ENCODE data around the gene CBFA2T2.
"Not testable (repeated sequence)": the region's sequence is repeated elsewhere in the genome, so short reads cannot be mapped to it uniquely, and the experiment has no call there.

The CBFA2T2 gene

DNA sequence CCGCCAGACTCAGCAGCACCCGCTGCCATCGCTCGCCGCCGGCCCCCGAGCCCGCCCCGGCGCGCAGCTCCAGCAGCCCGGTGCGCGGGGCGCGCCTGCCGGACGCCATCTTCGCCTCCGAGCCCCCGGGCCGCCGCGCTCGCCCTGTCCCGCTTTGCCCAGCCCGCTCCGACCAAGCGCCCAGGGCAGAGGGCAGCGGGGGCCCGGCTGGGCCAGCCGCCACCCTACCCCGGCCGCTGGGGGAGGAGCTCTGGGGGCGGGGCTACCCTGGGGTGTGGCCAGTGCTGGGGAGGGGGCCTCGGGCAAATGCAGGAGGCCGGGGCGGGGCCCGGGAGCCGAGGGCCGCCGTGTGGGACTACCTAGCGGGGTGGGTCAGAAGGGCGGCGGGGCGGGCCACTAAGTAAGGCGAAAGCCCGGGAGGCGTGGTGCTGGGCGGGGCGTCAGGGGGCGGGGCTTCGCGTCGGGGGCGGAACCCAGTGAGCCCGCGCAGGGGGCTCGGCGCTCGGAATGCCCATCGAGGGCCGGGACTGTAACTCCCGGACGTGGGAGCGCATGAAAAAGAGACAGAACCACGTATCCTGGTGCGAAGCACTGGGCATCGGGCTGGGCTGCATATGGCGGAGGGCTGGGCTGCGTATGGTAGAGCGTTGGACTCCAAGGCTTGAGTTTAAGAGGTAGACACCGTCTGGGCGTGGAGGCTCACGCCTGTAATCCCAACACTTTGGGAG is 46.2 kb upstream of the CBFA2T2 start, which contains the start of gene SNTA1:
Gene SNTA1 (minus strand): TSS at position 252 of the 728 bp plus-strand sequence. CDS start 143 bp downstream, at position 109.
- Histone ChIP-seq H3K9me3 (ENCODE audit: control extremely low read depth in 1 of 5, control insufficient read depth in 4 of 5, insufficient read depth in 2 of 5, low read depth in 1 of 5, low read length in 4 of 5) (peaks cover 0 to 2% (median 0%) of the 10 kb centered on the region in 5 experiments), H3K27me3 (replicated peaks in 2 of 5; ENCODE audit: control insufficient read depth in 4 of 5, insufficient read depth in 5 of 5, low read length in 4 of 5) (peaks cover 0 to 10% (median 0%) of the 10 kb centered on the region in 5 experiments), H3K36me3 (ENCODE audit: control insufficient read depth in 4 of 4, insufficient read depth in 4 of 4, low read length in 3 of 4) (no peaks in the 10 kb centered on the region), H3K4me1 (ENCODE audit: control extremely low read depth in 1 of 4, control insufficient read depth in 4 of 4, insufficient read depth in 4 of 4, low read length in 3 of 4) (peaks cover 0 to 22% (median 15%) of the 10 kb centered on the region in 4 experiments), H3K4me3 (ENCODE audit: control insufficient read depth in 1 of 7, extremely low read depth in 1 of 7, insufficient read depth in 4 of 7, low read depth in 2 of 7, low read length in 6 of 7) (peak within 1 kb of the TSS; percentile 55 to 80 (median 75)), H3K27ac (ENCODE audit: insufficient read depth in 1 of 2, low read depth in 1 of 2, low read length in 2 of 2, poor library complexity in 1 of 2, severe bottlenecking in 2 of 2) (no peak within 1 kb of the TSS)
- ChIA-PET POLR2A (interaction anchor here (0.7 to 1.2 kb wide), 2 partner anchors 46 to 59 kb away, joined by 3 read pairs; partner anchors contain the start of gene CBFA2T2), CTCF (interaction anchor here (0.6 to 1.2 kb wide), 2 partner anchors 41 to 1721 kb away, joined by 3 read pairs; no protein-coding TSS in a partner anchor)
- peak; percentile 85 to 90 (median 87) for DNase-seq
- WGBS (ENCODE audit: insufficient coverage) = under 1% methylated on average over 36 of the region's 75 CpGs

DNA sequence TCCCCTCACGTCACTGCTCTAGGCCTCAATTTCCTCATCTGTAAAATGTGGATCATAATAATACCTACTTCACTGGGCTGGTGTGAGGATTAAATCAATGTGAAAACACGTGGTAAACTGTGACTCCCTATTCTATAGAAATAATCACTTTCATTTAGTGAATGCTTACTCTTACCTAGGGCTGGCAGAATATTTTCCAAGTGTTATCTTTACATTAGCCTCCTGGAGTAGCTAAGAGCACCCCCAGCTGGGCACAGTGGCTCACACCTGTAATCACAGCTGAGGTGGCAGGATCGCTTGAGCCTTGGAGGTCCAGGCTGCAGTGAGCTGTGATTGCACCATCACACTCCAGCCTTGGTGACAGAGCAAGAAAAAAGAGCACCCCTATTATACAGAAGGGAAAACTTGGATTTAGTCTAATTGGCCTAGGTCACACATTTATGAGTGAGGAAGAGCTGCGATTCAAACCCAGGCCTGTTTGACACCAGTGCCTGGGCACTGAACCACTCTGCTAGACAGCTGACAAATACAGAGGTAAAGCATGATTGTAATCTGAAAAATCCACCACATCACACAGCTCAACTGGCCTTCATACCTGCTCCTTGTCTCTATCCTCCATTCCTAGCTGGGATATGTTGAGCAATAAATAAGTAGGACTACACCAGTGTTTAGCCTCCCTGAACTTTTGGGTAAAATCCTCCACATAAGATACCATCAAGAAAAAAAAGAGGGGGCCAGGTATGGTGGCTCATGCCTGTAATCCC is 44.9 kb upstream of the CBFA2T2 start:
- H3K4me1 ChIP-seq (ENCODE audit: control extremely low read depth in 1 of 4, control insufficient read depth in 4 of 4, insufficient read depth in 4 of 4, low read length in 3 of 4) = peaks cover 0 to 22% (median 15%) of the 10 kb centered on the region in 4 experiments
- no peak for DNase-seq
- 83% methylated on average over 1 of the region's 4 CpGs for WGBS (ENCODE audit: insufficient coverage)
- peaks cover 0 to 10% (median 0%) of the 10 kb centered on the region in 5 experiments for H3K27me3 ChIP-seq (replicated peaks in 2 of 5; ENCODE audit: control insufficient read depth in 4 of 5, insufficient read depth in 5 of 5, low read length in 4 of 5)
- POLR2A ChIA-PET = interaction anchor here (1.2 kb wide), 1 partner anchor 45 kb away, joined by 3 read pairs; the partner anchor contains the start of gene CBFA2T2
- peaks cover 0 to 2% (median 0%) of the 10 kb centered on the region in 5 experiments for H3K9me3 ChIP-seq (ENCODE audit: control extremely low read depth in 1 of 5, control insufficient read depth in 4 of 5, insufficient read depth in 2 of 5, low read depth in 1 of 5, low read length in 4 of 5)
- peak overlapping the region in 6 of 7 experiments; percentile 49 to 80 (median 76) for H3K4me3 ChIP-seq (ENCODE audit: control insufficient read depth in 1 of 7, extremely low read depth in 1 of 7, insufficient read depth in 4 of 7, low read depth in 2 of 7, low read length in 6 of 7)
- CTCF ChIA-PET = interaction anchor here (0.6 to 1.0 kb wide), 4 partner anchors 9 to 1722 kb away, joined by 3 to 4 read pairs (median 3); no protein-coding TSS in a partner anchor
- no peak overlapping the region for H3K27ac ChIP-seq (ENCODE audit: insufficient read depth in 1 of 2, low read depth in 1 of 2, low read length in 2 of 2, poor library complexity in 1 of 2, severe bottlenecking in 2 of 2)
- H3K36me3 ChIP-seq (ENCODE audit: control insufficient read depth in 4 of 4, insufficient read depth in 4 of 4, low read length in 3 of 4) = no peaks in the 10 kb centered on the region

DNA sequence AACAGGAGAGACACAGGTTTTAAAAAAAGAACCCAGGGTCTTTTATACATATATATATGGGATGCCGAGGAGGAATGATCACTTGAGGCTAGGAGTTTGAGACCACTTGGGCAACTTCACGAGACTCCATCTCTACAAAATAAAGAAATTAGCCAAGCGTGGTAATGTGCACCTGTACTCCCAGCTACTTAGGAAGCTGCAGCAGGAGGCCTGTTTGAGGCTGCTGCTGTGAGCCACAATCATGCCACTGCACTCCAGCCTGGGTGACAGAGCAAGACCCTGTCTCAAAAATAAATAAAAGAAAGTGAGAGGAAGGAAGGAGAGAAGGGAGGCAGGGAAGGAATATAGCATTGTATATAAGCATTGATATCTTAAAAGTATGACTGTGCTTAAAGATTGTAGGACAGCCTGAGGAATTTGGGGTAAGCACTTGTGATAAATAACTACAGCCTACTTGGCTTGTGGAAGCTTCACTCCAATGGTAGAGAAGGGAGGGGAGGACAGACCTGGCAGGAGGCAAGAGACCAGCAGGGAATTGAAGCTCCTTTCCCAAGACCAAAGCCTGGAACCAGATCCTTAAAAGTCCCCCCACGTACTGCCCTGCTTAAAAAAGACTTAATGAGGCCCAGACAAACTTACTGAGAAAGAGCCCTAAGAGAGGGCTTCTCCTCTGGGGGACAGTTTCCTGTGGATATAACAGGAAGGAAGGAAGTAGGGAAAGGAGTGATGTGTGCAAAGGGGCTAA is 43.8 kb upstream of the CBFA2T2 start:
- Histone ChIP-seq H3K4me3 (ENCODE audit: control insufficient read depth in 1 of 7, extremely low read depth in 1 of 7, insufficient read depth in 4 of 7, low read depth in 2 of 7, low read length in 6 of 7) (no peak overlapping the region), H3K4me1 (ENCODE audit: control extremely low read depth in 1 of 4, control insufficient read depth in 4 of 4, insufficient read depth in 4 of 4, low read length in 3 of 4) (peaks cover 0 to 22% (median 15%) of the 10 kb centered on the region in 4 experiments), H3K27ac (ENCODE audit: insufficient read depth in 1 of 2, low read depth in 1 of 2, low read length in 2 of 2, poor library complexity in 1 of 2, severe bottlenecking in 2 of 2) (no peak overlapping the region), H3K9me3 (ENCODE audit: control extremely low read depth in 1 of 5, control insufficient read depth in 4 of 5, insufficient read depth in 2 of 5, low read depth in 1 of 5, low read length in 4 of 5) (peaks cover 0 to 2% (median 0%) of the 10 kb centered on the region in 5 experiments), H3K36me3 (ENCODE audit: control insufficient read depth in 4 of 4, insufficient read depth in 4 of 4, low read length in 3 of 4) (no peaks in the 10 kb centered on the region), H3K27me3 (replicated peaks in 2 of 5; ENCODE audit: control insufficient read depth in 4 of 5, insufficient read depth in 5 of 5, low read length in 4 of 5) (peaks cover 0 to 10% (median 0%) of the 10 kb centered on the region in 5 experiments)
- POLR2A ChIA-PET = no interaction called here
- CTCF ChIA-PET = no interaction called here
- 85% methylated on average over 2 of the region's 4 CpGs for WGBS (ENCODE audit: insufficient coverage)
- no peak for DNase-seq

DNA sequence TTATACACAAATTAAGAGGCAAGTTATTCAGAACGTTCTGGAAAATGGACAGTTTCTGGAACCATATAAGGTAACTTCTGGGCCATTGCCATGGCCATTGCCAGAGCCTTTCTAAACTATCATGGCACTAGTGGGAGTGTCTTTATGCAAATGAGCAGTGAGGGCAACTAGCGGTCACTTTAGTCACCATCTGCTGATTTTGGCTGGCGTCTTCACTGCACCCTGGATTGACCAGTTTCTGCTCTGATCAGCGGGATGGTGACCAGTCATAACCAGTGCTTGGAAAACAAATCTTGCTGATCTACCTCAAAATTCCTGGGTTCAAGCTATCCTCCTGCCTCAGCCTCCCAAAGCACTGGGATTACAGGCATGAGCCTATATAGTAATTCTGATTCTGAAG is 39.0 kb upstream of the CBFA2T2 start:
- Histone ChIP-seq H3K4me3 (ENCODE audit: control insufficient read depth in 1 of 7, extremely low read depth in 1 of 7, insufficient read depth in 4 of 7, low read depth in 2 of 7, low read length in 6 of 7) (no peak overlapping the region), H3K9me3 (ENCODE audit: control extremely low read depth in 1 of 5, control insufficient read depth in 4 of 5, insufficient read depth in 2 of 5, low read depth in 1 of 5, low read length in 4 of 5) (peaks cover 0 to 2% (median 0%) of the 10 kb centered on the region in 5 experiments), H3K36me3 (ENCODE audit: control insufficient read depth in 4 of 4, insufficient read depth in 4 of 4, low read length in 3 of 4) (no peaks in the 10 kb centered on the region), H3K27me3 (replicated peaks in 2 of 5; ENCODE audit: control insufficient read depth in 4 of 5, insufficient read depth in 5 of 5, low read length in 4 of 5) (no peaks in the 10 kb centered on the region), H3K4me1 (ENCODE audit: control extremely low read depth in 1 of 4, control insufficient read depth in 4 of 4, insufficient read depth in 4 of 4, low read length in 3 of 4) (peaks cover 0 to 5% (median 0%) of the 10 kb centered on the region in 4 experiments), H3K27ac (ENCODE audit: insufficient read depth in 1 of 2, low read depth in 1 of 2, low read length in 2 of 2, poor library complexity in 1 of 2, severe bottlenecking in 2 of 2) (no peak overlapping the region)
- WGBS (ENCODE audit: insufficient coverage) = 80% methylated on average over 3 of the region's 4 CpGs
- DNase-seq = no peak
- ChIA-PET CTCF (no interaction called here), POLR2A (no interaction called here)

DNA sequence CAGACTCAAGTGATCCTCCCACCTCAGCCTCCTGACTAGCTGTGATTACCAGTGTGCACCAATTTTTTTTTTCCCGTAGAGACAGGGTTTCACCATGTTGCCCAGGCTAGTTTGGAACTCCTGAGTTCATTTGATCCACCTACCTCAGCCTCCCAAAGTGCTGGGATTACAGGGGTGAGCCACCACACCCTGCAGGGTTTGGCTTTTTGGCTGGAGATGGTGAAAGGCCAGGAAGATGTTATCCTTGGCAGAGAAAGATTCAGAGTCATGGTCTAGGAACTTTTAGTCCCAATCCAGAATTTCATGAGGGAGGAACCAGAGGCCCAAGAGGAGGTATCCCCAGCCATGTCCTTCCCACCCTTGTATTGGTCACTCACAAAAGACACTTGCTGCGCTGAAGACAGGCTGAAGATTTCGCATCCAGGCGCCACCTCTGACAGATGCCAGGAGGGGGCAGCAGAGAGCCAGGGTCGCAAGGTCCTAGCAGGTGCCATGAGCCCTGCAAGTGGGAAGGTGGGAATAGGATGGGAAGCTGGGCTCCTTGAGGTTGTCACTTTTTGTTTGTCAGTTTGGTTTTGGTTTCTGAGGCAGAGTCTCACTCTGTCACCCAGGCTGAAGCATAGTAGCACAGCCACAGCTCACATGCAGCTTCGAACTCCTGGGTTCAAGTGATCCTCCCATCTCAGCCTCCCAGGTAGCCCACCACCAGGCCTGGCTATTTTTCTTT is 32.8 kb upstream of the CBFA2T2 start:
- H3K9me3 ChIP-seq (ENCODE audit: control extremely low read depth in 1 of 5, control insufficient read depth in 4 of 5, insufficient read depth in 2 of 5, low read depth in 1 of 5, low read length in 4 of 5); H3K4me1 ChIP-seq (ENCODE audit: control extremely low read depth in 1 of 4, control insufficient read depth in 4 of 4, insufficient read depth in 4 of 4, low read length in 3 of 4); H3K27ac ChIP-seq (ENCODE audit: insufficient read depth in 1 of 2, low read depth in 1 of 2, low read length in 2 of 2, poor library complexity in 1 of 2, severe bottlenecking in 2 of 2); H3K36me3 ChIP-seq (ENCODE audit: control insufficient read depth in 4 of 4, insufficient read depth in 4 of 4, low read length in 3 of 4); H3K4me3 ChIP-seq (ENCODE audit: control insufficient read depth in 1 of 7, extremely low read depth in 1 of 7, insufficient read depth in 4 of 7, low read depth in 2 of 7, low read length in 6 of 7); H3K27me3 ChIP-seq (replicated peaks in 2 of 5; ENCODE audit: control insufficient read depth in 4 of 5, insufficient read depth in 5 of 5, low read length in 4 of 5); POLR2A ChIA-PET: not testable (repeated sequence)
- peak; percentile 69 to 78 (median 69) for DNase-seq
- CTCF ChIA-PET = interaction anchor here (0.7 to 1.5 kb wide), 8 partner anchors 10 to 212 kb away, joined by 3 to 11 read pairs (median 4); partner anchors contain the start of gene ACTL10
- WGBS (ENCODE audit: insufficient coverage) = 18% methylated on average over 5 of the region's 6 CpGs

DNA sequence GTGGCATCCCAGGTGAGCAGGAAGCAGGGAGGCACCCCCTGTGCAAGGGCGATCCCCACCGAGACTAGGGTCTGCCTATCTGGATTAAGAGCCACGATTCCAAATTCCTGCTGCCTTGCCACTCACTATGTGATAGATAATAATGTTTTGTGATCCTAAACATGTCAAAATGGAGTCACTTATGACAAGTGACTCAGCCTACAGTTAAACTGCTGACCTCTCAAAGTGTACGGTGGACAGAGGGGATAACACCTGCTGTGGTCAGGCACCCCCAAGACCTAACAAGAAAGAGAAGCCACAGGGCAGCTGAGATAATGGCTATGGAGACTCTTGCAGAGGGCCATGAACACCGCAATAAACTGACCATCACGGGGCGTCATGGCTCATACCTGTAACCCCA is 30.3 kb upstream of the CBFA2T2 start:
- 93% methylated on average over 6 of the region's 7 CpGs for WGBS (ENCODE audit: insufficient coverage)
- Histone ChIP-seq H3K27ac (ENCODE audit: insufficient read depth in 1 of 2, low read depth in 1 of 2, low read length in 2 of 2, poor library complexity in 1 of 2, severe bottlenecking in 2 of 2) (no peak overlapping the region), H3K27me3 (replicated peaks in 2 of 5; ENCODE audit: control insufficient read depth in 4 of 5, insufficient read depth in 5 of 5, low read length in 4 of 5) (no peaks in the 10 kb centered on the region), H3K4me3 (ENCODE audit: control insufficient read depth in 1 of 7, extremely low read depth in 1 of 7, insufficient read depth in 4 of 7, low read depth in 2 of 7, low read length in 6 of 7) (no peak overlapping the region), H3K4me1 (ENCODE audit: control extremely low read depth in 1 of 4, control insufficient read depth in 4 of 4, insufficient read depth in 4 of 4, low read length in 3 of 4) (peaks cover 0 to 3% (median 0%) of the 10 kb centered on the region in 4 experiments), H3K36me3 (ENCODE audit: control insufficient read depth in 4 of 4, insufficient read depth in 4 of 4, low read length in 3 of 4) (no peaks in the 10 kb centered on the region), H3K9me3 (ENCODE audit: control extremely low read depth in 1 of 5, control insufficient read depth in 4 of 5, insufficient read depth in 2 of 5, low read depth in 1 of 5, low read length in 4 of 5) (no peaks in the 10 kb centered on the region)
- no peak for DNase-seq
- ChIA-PET POLR2A (no interaction called here), CTCF (no interaction called here)
